DND-41 (cell line): ENCODE data around the gene FRK.

Experiments used
- EZH2 ChIP-seq: IDR thresholded peaks from 3 replicates; pipeline ENCODE4 v1.6.1; 2012; ENCODE audit warnings: borderline replicate concordance, low read depth, mild to moderate bottlenecking, moderate library complexity, low read length, inconsistent platforms; ENCODE audit not compliant: severe bottlenecking
- TF ChIP-seq, protein P1 (sequence below): IDR thresholded peaks from 2 replicates; pipeline ENCODE4 v1.5.1; 2012; ENCODE audit warnings: borderline replicate concordance, low read length, moderate library complexity, mild to moderate bottlenecking; ENCODE audit not compliant: poor library complexity, severe bottlenecking; ENCODE audit errors: extremely low read depth

DNA sequence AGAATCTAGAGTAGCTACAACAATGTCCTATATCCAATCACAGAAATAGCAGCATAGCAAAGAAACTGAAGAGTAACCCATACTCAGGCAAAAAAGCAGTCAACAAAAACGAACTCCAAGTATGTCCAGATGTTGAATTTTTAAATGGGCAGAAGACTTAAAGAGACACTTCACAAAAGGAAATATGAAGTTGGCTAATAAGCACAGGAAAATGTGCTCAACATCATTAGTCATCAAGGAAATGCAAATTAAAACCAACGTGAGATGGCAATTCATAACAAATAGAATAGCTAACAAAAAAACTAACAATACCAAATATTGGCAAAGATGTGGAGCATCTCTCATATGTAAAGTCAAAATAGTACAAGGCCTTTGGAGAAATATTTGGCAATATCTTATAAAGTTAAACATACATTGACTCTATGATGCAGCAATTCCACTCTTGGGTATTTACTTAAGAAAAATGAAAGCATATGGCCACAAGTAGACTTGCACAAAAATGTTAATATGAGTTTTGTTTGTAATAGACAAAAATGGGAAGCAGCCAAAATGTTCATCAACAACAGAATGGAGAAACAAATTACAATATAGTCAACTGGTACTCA, 37.7 kb downstream of the FRK start:
- TF ChIP-seq, protein P1, sequence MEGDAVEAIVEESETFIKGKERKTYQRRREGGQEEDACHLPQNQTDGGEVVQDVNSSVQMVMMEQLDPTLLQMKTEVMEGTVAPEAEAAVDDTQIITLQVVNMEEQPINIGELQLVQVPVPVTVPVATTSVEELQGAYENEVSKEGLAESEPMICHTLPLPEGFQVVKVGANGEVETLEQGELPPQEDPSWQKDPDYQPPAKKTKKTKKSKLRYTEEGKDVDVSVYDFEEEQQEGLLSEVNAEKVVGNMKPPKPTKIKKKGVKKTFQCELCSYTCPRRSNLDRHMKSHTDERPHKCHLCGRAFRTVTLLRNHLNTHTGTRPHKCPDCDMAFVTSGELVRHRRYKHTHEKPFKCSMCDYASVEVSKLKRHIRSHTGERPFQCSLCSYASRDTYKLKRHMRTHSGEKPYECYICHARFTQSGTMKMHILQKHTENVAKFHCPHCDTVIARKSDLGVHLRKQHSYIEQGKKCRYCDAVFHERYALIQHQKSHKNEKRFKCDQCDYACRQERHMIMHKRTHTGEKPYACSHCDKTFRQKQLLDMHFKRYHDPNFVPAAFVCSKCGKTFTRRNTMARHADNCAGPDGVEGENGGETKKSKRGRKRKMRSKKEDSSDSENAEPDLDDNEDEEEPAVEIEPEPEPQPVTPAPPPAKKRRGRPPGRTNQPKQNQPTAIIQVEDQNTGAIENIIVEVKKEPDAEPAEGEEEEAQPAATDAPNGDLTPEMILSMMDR = no peak
- TF ChIP-seq EZH2 = no peak
